GM18505 (cell line): Measurements from ENCODE around the gene NSFL1C.
"Not testable (repeated sequence)": the region's sequence is repeated elsewhere in the genome, so short reads cannot be mapped to it uniquely, and the experiment has no call there.

Experiments used
- ATAC-seq: cut with Tn5 transposase; IDR thresholded peaks from one replicate; pipeline ENCODE4 v1.9.1; 2021; ENCODE audit not compliant: unreplicated experiment
- POLR2A ChIP-seq: IDR thresholded peaks from 4 replicates; pipeline ENCODE4 v1.6.1; 2011; ENCODE audit warnings: borderline replicate concordance; ENCODE audit not compliant: insufficient read depth, insufficient read length; ENCODE audit errors: extremely low read depth

Gene NSFL1C

DNA sequence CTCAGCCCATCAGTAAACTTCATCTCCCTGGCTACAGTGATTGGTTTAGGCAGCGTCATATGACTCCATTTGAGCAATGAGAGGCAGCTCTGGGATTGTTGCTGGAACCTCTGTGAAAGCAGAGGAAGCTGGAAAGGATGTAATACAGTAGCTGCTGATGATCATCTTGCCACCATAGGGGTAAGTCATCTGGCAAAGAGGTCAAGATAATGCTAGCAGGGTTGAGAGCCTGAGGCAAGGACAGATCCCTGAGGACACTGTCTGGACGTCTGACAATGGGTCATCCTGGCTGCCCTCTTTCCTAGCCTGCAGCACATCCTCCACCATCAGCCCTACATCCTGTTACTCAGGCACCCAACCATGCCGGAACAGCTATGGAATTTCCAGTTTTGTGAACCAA, 48.3 kb downstream of the NSFL1C start:
- no peak for ATAC-seq
- no peak for TF ChIP-seq POLR2A

- TF ChIP-seq POLR2A, result no peak
- ATAC-seq, result no peak
Observed at GRCh38 chr20:1417790-1418189, 48.9 kb downstream of the NSFL1C start.

DNA sequence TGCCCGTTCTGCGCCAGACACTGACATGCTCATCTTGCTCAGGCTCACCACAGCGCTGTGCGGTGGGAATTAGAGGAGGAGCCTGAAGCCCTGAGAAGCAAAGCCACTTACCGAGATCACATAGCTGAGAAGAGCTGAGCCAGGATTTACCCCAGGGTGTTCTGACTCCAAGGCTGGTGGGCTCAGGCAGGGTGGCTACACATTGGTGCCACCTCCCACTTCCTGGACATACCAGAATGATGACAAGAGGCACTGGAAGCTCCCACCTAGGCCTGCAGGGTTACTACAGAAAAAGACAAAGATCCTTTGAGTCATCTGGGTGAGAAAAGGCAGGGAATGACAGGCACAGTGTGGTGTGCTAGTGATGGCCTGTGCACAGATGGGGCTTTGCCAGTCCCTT, 49.4 kb downstream of the NSFL1C start:
- no peak for TF ChIP-seq POLR2A
- ATAC-seq, result no peak

- no peak for ATAC-seq
- TF ChIP-seq POLR2A, result no peak
Observed at GRCh38 chr20:1415667-1416468, 50.8 kb downstream of the NSFL1C start.

GRCh38 chr20:1414982-1415381, 51.7 kb downstream of the NSFL1C start:
- ATAC-seq, result no peak
- no peak for TF ChIP-seq POLR2A

GRCh38 chr20:1405801-1406200, 60.8 kb downstream of the NSFL1C start:
- ATAC-seq, result no peak

GRCh38 chr20:1403624-1404023, 63.0 kb downstream of the NSFL1C start:
- no peak for ATAC-seq
- TF ChIP-seq POLR2A, result no peak

More at GRCh38 chr20:1405801-1406200, 60.8 kb downstream of the NSFL1C start:
- no peak for TF ChIP-seq POLR2A

DNA sequence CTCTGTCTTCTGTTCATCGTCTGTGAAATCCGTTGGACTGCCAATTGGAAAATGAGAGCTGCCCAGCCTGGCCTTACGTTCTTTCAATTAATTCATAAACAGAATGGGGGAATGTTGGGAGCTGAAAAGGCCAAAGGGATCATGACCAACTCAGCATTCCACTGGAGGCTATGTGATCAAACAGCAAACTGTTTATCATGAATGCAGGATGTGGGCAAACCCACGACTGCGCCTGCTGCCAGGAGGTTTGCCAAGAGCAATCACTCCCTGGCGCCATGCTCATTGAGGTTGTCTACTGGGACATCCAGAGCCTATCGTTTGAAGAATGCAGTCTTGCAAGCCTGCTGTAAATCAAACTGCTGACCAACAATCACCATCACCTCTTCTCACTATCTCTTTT, 64.5 kb downstream of the NSFL1C start:
- no peak for ATAC-seq
- no peak for TF ChIP-seq POLR2A

GRCh38 chr20:1401451-1401907, 65.2 kb downstream of the NSFL1C start:
- ATAC-seq, result no peak
- TF ChIP-seq POLR2A, result no peak

- not testable (repeated sequence) for ATAC-seq
Observed at GRCh38 chr20:1399678-1400366, 66.8 kb downstream of the NSFL1C start.

GRCh38 chr20:1398185-1398584, 68.5 kb downstream of the NSFL1C start:
- ATAC-seq, result not testable (repeated sequence)

GRCh38 chr20:1397710-1398109, 68.9 kb downstream of the NSFL1C start:
- no peak for ATAC-seq
- no peak for TF ChIP-seq POLR2A

DNA sequence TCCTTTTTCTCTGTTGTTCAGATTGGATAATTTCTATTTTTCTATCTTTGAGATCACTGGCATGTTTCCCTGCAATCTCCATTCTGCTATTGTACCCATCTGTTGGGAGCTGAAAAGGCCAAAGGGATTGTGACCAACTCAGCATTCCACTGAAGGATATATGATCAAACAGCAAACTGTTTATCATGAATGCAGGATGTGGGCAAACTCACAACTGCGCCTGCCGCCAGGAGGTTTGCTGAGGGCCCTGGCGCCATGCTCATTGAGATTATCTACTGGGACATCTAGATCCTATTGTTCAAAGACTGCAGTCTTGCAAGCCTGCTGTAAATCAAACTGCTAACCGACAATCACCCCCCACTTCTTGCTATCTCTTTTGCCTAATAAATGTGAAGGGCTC, 69.9 kb downstream of the NSFL1C start:
- ATAC-seq, result no peak
- no peak for TF ChIP-seq POLR2A

GRCh38 chr20:1396264-1396663, 70.4 kb downstream of the NSFL1C start:
- TF ChIP-seq POLR2A, result no peak
- ATAC-seq, result no peak

GRCh38 chr20:1394686-1395085, 72.0 kb downstream of the NSFL1C start:
- no peak for TF ChIP-seq POLR2A
- ATAC-seq, result no peak

DNA sequence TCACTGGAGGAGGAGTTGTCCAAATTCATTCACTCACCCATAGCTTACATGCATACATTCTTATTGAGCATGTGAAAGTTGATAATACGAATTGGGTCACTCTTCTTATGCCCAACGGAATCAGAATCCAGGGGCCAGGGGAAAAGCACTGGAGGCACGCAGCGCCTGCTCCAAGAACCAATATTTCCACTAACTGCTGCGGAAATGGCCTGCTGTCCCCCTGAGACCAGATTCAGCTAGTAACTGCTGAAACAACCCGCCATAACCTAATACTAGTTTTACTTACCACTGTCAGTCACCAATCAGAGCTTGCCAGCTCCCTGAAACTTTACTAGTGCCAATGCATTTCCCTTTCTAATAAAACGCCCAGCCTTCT, 73.2 kb downstream of the NSFL1C start:
- ATAC-seq, result no peak
- TF ChIP-seq POLR2A, result no peak
